ENCODE measurements around the gene EXOC4.

GRCh38 chr7:133748443-133749407, 495.8 kb downstream of the EXOC4 start:
- TF ChIP-seq, protein P1, sequence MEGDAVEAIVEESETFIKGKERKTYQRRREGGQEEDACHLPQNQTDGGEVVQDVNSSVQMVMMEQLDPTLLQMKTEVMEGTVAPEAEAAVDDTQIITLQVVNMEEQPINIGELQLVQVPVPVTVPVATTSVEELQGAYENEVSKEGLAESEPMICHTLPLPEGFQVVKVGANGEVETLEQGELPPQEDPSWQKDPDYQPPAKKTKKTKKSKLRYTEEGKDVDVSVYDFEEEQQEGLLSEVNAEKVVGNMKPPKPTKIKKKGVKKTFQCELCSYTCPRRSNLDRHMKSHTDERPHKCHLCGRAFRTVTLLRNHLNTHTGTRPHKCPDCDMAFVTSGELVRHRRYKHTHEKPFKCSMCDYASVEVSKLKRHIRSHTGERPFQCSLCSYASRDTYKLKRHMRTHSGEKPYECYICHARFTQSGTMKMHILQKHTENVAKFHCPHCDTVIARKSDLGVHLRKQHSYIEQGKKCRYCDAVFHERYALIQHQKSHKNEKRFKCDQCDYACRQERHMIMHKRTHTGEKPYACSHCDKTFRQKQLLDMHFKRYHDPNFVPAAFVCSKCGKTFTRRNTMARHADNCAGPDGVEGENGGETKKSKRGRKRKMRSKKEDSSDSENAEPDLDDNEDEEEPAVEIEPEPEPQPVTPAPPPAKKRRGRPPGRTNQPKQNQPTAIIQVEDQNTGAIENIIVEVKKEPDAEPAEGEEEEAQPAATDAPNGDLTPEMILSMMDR (conservative IDR thresholded peaks at IDR 0.05): no peak
- no peak for TF ChIP-seq ZFX (IDR thresholded peaks at IDR 0.05)
